Measurements from ENCODE around the gene CYTH2. TPM values are rescaled to one million over a fixed set of nuclear protein-coding genes. Genes with fewer than 3 reads are reported as not detected.

The CYTH2 gene
- polyA plus RNA-seq, 2 of the 4 experiments (the other 2 are of a cell fraction), result 33.4 to 50.5 TPM

GRCh38 chr19:48445606-48446481 is 23.3 kb upstream of the CYTH2 start, which contains the start of gene GRWD1:
Gene GRWD1, plus strand, starts transcription at chr19:48445983. Its CDS starts 23 bp downstream, at chr19:48446006.
- FAIRE-seq (peak; percentile 100), DNase-seq (ENCODE audit: low read depth in 1 of 2, low spot score in 1 of 2) (peak; percentile 99 to 100), ATAC-seq (peak; percentile 91 to 92)
- H3K27ac ChIP-seq, result peak within 1 kb of the TSS; percentile 90 to 91
- WGBS (ENCODE audit: missing lambda C conversion rate), result 2% methylated on average over 51 of the region's 61 CpGs
- H3K9me3 ChIP-seq, result no peaks in the 10 kb centered on the region
- H3K4me2 ChIP-seq, result peak within 1 kb of the TSS; percentile 99
- ChIA-PET POLR2A (interaction anchor here (0.5 to 2.0 kb wide), 17 partner anchors 10 to 173 kb away, joined by 3 to 11 read pairs (median 4); partner anchors contain the start of genes GRIN2D, KCNJ14, KDELR1 and RPL18), CTCF (interaction anchor here (0.6 to 4.6 kb wide), 42 partner anchors 10 to 163 kb away, joined by 3 to 30 read pairs (median 6); partner anchors contain the start of genes KCNJ14, KDELR1, SYNGR4 and TMEM143)
- peaks cover 23% of the 10 kb centered on the region for H3K4me1 ChIP-seq
- peak within 1 kb of the TSS; percentile 81 for H3K4me3 ChIP-seq
- TF ChIP-seq FOSB (CRISPR knock-in tag; IDR thresholded peaks at IDR 0.05) (no peak), RCOR1 (IDR thresholded peaks at IDR 0.05; ENCODE audit: low read depth, low read length) (no peak), JUNB (IDR thresholded peaks at IDR 0.05) (no peak), EHF (CRISPR knock-in tag; IDR thresholded peaks at IDR 0.05) (no peak), ZC3H11A (IDR thresholded peaks at IDR 0.05) (no peak), RFX5 (IDR thresholded peaks at IDR 0.05) (no peak), SMC3 (IDR thresholded peaks at IDR 0.05) (no peak; the same call in 2 of the 3 replicates), MAX (IDR thresholded peaks at IDR 0.05) (peak; percentile 98), MYC (IDR thresholded peaks at IDR 0.05; ENCODE audit: borderline replicate concordance, low read length) (peak; percentile 98), NFE2L2 (conservative IDR thresholded peaks at IDR 0.05; ENCODE audit: low read length) (no peak), JUN (IDR thresholded peaks at IDR 0.05) (peak; percentile 64 to 95; a peak in 4 of 5 replicates), ZFP36 (IDR thresholded peaks at IDR 0.05; ENCODE audit: borderline replicate concordance, partially characterized antibody) (no peak), POLR2A (IDR thresholded peaks at IDR 0.05; ENCODE audit: low read length) (peak; percentile 91), BHLHE40 (IDR thresholded peaks at IDR 0.05; ENCODE audit: low read depth, low read length) (peak; percentile 73), NR3C1 (IDR thresholded peaks at IDR 0.05) (no peak), POLR2AphosphoS2 (conservative IDR thresholded peaks at IDR 0.05; ENCODE audit: low read length) (no peak), USF2 (IDR thresholded peaks at IDR 0.05) (0 out of 2 replicates have a peak, but pooled peaks have one; percentile 1), TP53 (CRISPR knock-in tag; IDR thresholded peaks at IDR 0.05) (0 out of 2 replicates have a peak, but pooled peaks have one; percentile 9), PHF8 (IDR thresholded peaks at IDR 0.05; ENCODE audit: borderline replicate concordance, low read depth) (peak; percentile 85; the same call in 1 of the 2 replicates), PBX3 (IDR thresholded peaks at IDR 0.05) (no peak; the same call in 1 of the 2 replicates), HEYL (CRISPR knock-in tag; IDR thresholded peaks at IDR 0.05) (no peak), HOXB5 (CRISPR knock-in tag; IDR thresholded peaks at IDR 0.05) (0 out of 2 replicates have a peak, but pooled peaks have one; percentile 13), HOXB13 (CRISPR knock-in tag; IDR thresholded peaks at IDR 0.05; ENCODE audit: low read depth) (no peak; the same call in 1 of the 2 replicates), CEBPB (IDR thresholded peaks at IDR 0.05) (no peak), ESRRA (IDR thresholded peaks at IDR 0.05; ENCODE audit: borderline replicate concordance, low read length) (no peak), CHD4 (IDR thresholded peaks at IDR 0.05; ENCODE audit: borderline replicate concordance) (no peak), ZSCAN20 (CRISPR knock-in tag; IDR thresholded peaks at IDR 0.05) (no peak), TFCP2L1 (CRISPR knock-in tag; IDR thresholded peaks at IDR 0.05) (peak; percentile 52; the same call in 1 of the 2 replicates), KDM1A (IDR thresholded peaks at IDR 0.05; ENCODE audit: low read depth) (no peak), FOSL2 (IDR thresholded peaks at IDR 0.05) (no peak), FOSL2 (CRISPR knock-in tag; IDR thresholded peaks at IDR 0.05) (peak; percentile 10; the same call in 1 of the 2 replicates), HDAC2 (IDR thresholded peaks at IDR 0.05) (peak; percentile 92), GATA3 (IDR thresholded peaks at IDR 0.05; ENCODE audit: borderline replicate concordance) (peak; percentile 51), RNF2 (IDR thresholded peaks at IDR 0.05; ENCODE audit: borderline replicate concordance, low read depth) (no peak), CBX8 (IDR thresholded peaks at IDR 0.05) (no peak), ELK1 (IDR thresholded peaks at IDR 0.05; ENCODE audit: low read depth, low read length) (no peak), CHD2 (IDR thresholded peaks at IDR 0.05; ENCODE audit: low read length, partially characterized antibody) (peak; percentile 95), MAZ (IDR thresholded peaks at IDR 0.05; ENCODE audit: borderline replicate concordance, low read depth, low read length) (no peak)
- TF ChIP-seq, protein P1, sequence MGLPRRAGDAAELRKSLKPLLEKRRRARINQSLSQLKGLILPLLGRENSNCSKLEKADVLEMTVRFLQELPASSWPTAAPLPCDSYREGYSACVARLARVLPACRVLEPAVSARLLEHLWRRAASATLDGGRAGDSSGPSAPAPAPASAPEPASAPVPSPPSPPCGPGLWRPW (IDR thresholded peaks at IDR 0.05), result no peak
- TF ChIP-seq, protein P2, sequence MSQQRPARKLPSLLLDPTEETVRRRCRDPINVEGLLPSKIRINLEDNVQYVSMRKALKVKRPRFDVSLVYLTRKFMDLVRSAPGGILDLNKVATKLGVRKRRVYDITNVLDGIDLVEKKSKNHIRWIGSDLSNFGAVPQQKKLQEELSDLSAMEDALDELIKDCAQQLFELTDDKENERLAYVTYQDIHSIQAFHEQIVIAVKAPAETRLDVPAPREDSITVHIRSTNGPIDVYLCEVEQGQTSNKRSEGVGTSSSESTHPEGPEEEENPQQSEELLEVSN (IDR thresholded peaks at IDR 0.05; ENCODE audit: borderline replicate concordance, low read depth), result peak; percentile 82

Measured in A549 (cell line).